ENCODE data around the gene PLSCR5.

GRCh38 chr3:146554151-146554760 is 50.9 kb downstream of the PLSCR5 start:
- no peak for TF ChIP-seq CTCF (IDR thresholded peaks at IDR 0.05)
- TF ChIP-seq POLR2A (IDR thresholded peaks at IDR 0.05) = no peak
- no peak for TF ChIP-seq POLR2AphosphoS5 (IDR thresholded peaks at IDR 0.05)

Measured in breast epithelium (tissue), 3 donors.